Measurements from ENCODE around the gene FOXO6.

GRCh38 chr1:41380195-41380594 is 19.0 kb downstream of the FOXO6 start:
- TF ChIP-seq CTCF (IDR thresholded peaks at IDR 0.05), result no peak
- no peak for TF ChIP-seq POLR2AphosphoS5 (IDR thresholded peaks at IDR 0.05)

Data from prostate gland (tissue), 2 donors.